Hepatocyte (in vitro differentiated cells): ENCODE results near the gene ARHGAP10. TPM values are rescaled to one million over a fixed set of nuclear protein-coding genes. Genes with fewer than 3 reads are reported as not detected.

Experiments used
- DNase-seq: peaks from one replicate; pipeline ENCODE4 v3.0.0-alpha.2; 2016; ENCODE audit warnings: low spot score
- H2AFZ ChIP-seq: fragments of 200-600 bp; sonication (generic); 2 replicates; pipeline ENCODE4 v1.6.0; 2016; ENCODE audit warnings: antibody characterized with exemption, mild to moderate bottlenecking
- H3K27ac ChIP-seq: fragments of 200-600 bp; sonication (generic); 2 replicates; pipeline ENCODE4 v1.5.1; 2016; ENCODE audit warnings: mild to moderate bottlenecking
- H3K27me3 ChIP-seq: fragments of 200-600 bp; sonication (generic); 2 replicates; pipeline ENCODE4 v1.6.1; 2016
- H3K36me3 ChIP-seq: fragments of 200-600 bp; sonication (generic); replicated peaks from 2 replicates; pipeline ENCODE4 v1.5.1; 2016; ENCODE audit warnings: low read depth; ENCODE audit not compliant: insufficient read depth
- H3K4me1 ChIP-seq: fragments of 200-600 bp; sonication (generic); 2 replicates; pipeline ENCODE4 v1.5.1; 2016; ENCODE audit warnings: mild to moderate bottlenecking, moderate library complexity; ENCODE audit not compliant: insufficient read depth
- H3K4me2 ChIP-seq: fragments of 200-600 bp; sonication (generic); 2 replicates; pipeline ENCODE4 v1.6.0; 2016
- H3K4me3 ChIP-seq: fragments of 200-600 bp; sonication (generic); 2 replicates; pipeline ENCODE4 v1.5.1; 2016; ENCODE audit warnings: mild to moderate bottlenecking
- H3K79me2 ChIP-seq: fragments of 200-600 bp; sonication (generic); 2 replicates; pipeline ENCODE4 v1.6.0; 2017; ENCODE audit warnings: mild to moderate bottlenecking
- H3K9me2 ChIP-seq: fragments of 200-600 bp; sonication (generic); replicated peaks from 2 replicates; pipeline ENCODE4 v1.6.0; 2017; ENCODE audit warnings: mild to moderate bottlenecking; ENCODE audit not compliant: insufficient read depth
- H3K9me3 ChIP-seq: fragments of 200-600 bp; sonication (generic); 2 replicates; pipeline ENCODE4 v1.5.1; 2016; ENCODE audit warnings: low read depth, mild to moderate bottlenecking
- H4K20me1 ChIP-seq: fragments of 200-600 bp; sonication (generic); 2 replicates; pipeline ENCODE4 v1.6.0; 2016; ENCODE audit warnings: mild to moderate bottlenecking; ENCODE audit not compliant: insufficient read depth, poor library complexity, severe bottlenecking
- CTCF ChIP-seq: fragments of 200-600 bp; sonication (generic); IDR thresholded peaks from 2 replicates; pipeline ENCODE4 v1.5.1; 2016; ENCODE audit warnings: antibody characterized with exemption, mild to moderate bottlenecking; ENCODE audit not compliant: poor library complexity
- EZH2 ChIP-seq: fragments of 200-600 bp; sonication (generic); IDR thresholded peaks from 2 replicates; pipeline ENCODE4 v1.6.1; 2016; ENCODE audit warnings: antibody characterized with exemption, mild to moderate bottlenecking, borderline replicate concordance
- EZH2phosphoT487 ChIP-seq: fragments of 200-600 bp; sonication (generic); IDR thresholded peaks from one replicate; pipeline ENCODE4 v1.6.1; 2018; ENCODE audit warnings: antibody characterized with exemption, mild to moderate bottlenecking, low read depth, moderate library complexity; ENCODE audit not compliant: unreplicated experiment, severe bottlenecking
- WGBS: methylation state at CpG from one replicate; pipeline ENCODE4 v1.1.6; 2016; ENCODE audit warnings: low lambda C conversion rate; ENCODE audit errors: missing lambda C conversion rate; 5-methylcytosine and 5-hydroxymethylcytosine counted together
- polyA plus RNA-seq: library from polyadenylated mRNA; unstranded; fragments of >200 nt; fragmentation: Nextera tagmentation; extraction: Ambion mirVana; gene quantifications from 2 replicates; pipeline ENCODE4 v1.2.1, GENCODE V29; 2016
- total RNA-seq: library from RNA; depleted of rRNA; stranded (reverse); fragments of >200 nt; gene quantifications from 2 replicates; pipeline ENCODE4 v1.2.3, GENCODE V29; 2014

ARHGAP10 gene
- total and polyA plus RNA-seq, 2 experiments from 2014 or later = 16.8 to 23.4 TPM

GRCh38 chr4:147842573-147842972, 110.7 kb downstream of the ARHGAP10 start:
- H3K27ac ChIP-seq = no peak overlapping the region
- H3K4me3 ChIP-seq = no peak overlapping the region
- H3K4me2 ChIP-seq = no peak overlapping the region
- H2AFZ ChIP-seq = no peak overlapping the region
- no peaks in the 10 kb centered on the region for H3K36me3 ChIP-seq
- H3K9me2 ChIP-seq = no peaks in the 10 kb centered on the region
- peaks cover 9% of the 10 kb centered on the region for H3K79me2 ChIP-seq
- no peaks in the 10 kb centered on the region for H3K27me3 ChIP-seq
- DNase-seq = no peak
- 96% methylated on average over 6 of the region's 6 CpGs for WGBS
- H4K20me1 ChIP-seq = no peaks in the 10 kb centered on the region
- H3K4me1 ChIP-seq = peaks cover 4% of the 10 kb centered on the region
- H3K9me3 ChIP-seq = no peaks in the 10 kb centered on the region
- TF ChIP-seq EZH2 = no peak
- no peak for TF ChIP-seq CTCF
- TF ChIP-seq EZH2phosphoT487 = no peak

- no peaks in the 10 kb centered on the region for H4K20me1 ChIP-seq
- H3K4me1 ChIP-seq = peaks cover 9% of the 10 kb centered on the region
- no peak overlapping the region for H3K4me3 ChIP-seq
- H3K9me2 ChIP-seq = no peaks in the 10 kb centered on the region
- H3K4me2 ChIP-seq = no peak overlapping the region
- peak; percentile 63 for DNase-seq
- no peak overlapping the region for H2AFZ ChIP-seq
- no peaks in the 10 kb centered on the region for H3K9me3 ChIP-seq
- no peaks in the 10 kb centered on the region for H3K36me3 ChIP-seq
- H3K27me3 ChIP-seq = no peaks in the 10 kb centered on the region
- no peak overlapping the region for H3K27ac ChIP-seq
- peaks cover 9% of the 10 kb centered on the region for H3K79me2 ChIP-seq
- peak; percentile 21 for TF ChIP-seq CTCF
- TF ChIP-seq EZH2phosphoT487 = no peak
- no peak for TF ChIP-seq EZH2
- 73% methylated on average over 5 of the region's 5 CpGs for WGBS
Measured at GRCh38 chr4:147843162-147843561, 111.3 kb downstream of the ARHGAP10 start.

- DNase-seq = no peak
- no peaks in the 10 kb centered on the region for H4K20me1 ChIP-seq
- H3K9me2 ChIP-seq = no peaks in the 10 kb centered on the region
- H3K4me2 ChIP-seq = no peak overlapping the region
- H3K4me3 ChIP-seq = no peak overlapping the region
- H3K79me2 ChIP-seq = peaks cover 9% of the 10 kb centered on the region
- H2AFZ ChIP-seq = no peak overlapping the region
- H3K36me3 ChIP-seq = no peaks in the 10 kb centered on the region
- H3K27me3 ChIP-seq = no peaks in the 10 kb centered on the region
- peaks cover 22% of the 10 kb centered on the region for H3K4me1 ChIP-seq
- 69% methylated on average over 7 of the region's 7 CpGs for WGBS
- no peaks in the 10 kb centered on the region for H3K9me3 ChIP-seq
- no peak overlapping the region for H3K27ac ChIP-seq
- TF ChIP-seq EZH2 = no peak
- no peak for TF ChIP-seq EZH2phosphoT487
- no peak for TF ChIP-seq CTCF
Measured at GRCh38 chr4:147844781-147845180, 112.9 kb downstream of the ARHGAP10 start.

- Histone ChIP-seq H3K79me2 (peaks cover 4% of the 10 kb centered on the region), H3K9me2 (no peaks in the 10 kb centered on the region), H2AFZ (no peak overlapping the region), H3K9me3 (no peaks in the 10 kb centered on the region), H3K27me3 (no peaks in the 10 kb centered on the region), H4K20me1 (no peaks in the 10 kb centered on the region), H3K4me1 (peaks cover 22% of the 10 kb centered on the region), H3K4me3 (no peak overlapping the region), H3K27ac (peak overlapping the region; percentile 38), H3K4me2 (peak overlapping the region; percentile 45), H3K36me3 (no peaks in the 10 kb centered on the region)
- no peak for TF ChIP-seq EZH2
- no peak for TF ChIP-seq CTCF
- TF ChIP-seq EZH2phosphoT487 = no peak
- WGBS = 61% methylated on average over 6 of the region's 6 CpGs
- DNase-seq = no peak
Measured at GRCh38 chr4:147846318-147847155, 114.6 kb downstream of the ARHGAP10 start.
